Endothelial cell of umbilical vein (primary cell): ENCODE measurements around the gene IZUMO4. TPM values are rescaled to one million over a fixed set of nuclear protein-coding genes. Genes with fewer than 3 reads are reported as not detected.
A peak's percentile ranks its signal among the peaks of the same experiment; 100 is the strongest.

Experiments
- BruUV-seq: library from RNA; stranded (reverse); fragments of 400-500 nt; replicated peaks from 2 replicates; lab custom pipeline; 2021; lab: Mats Ljungman, UMichigan
- CTCF ChIA-PET: fragments of 300-600, 350-600 bp; sonication (Branson Sonifier 250); formaldehyde crosslinking; loops from one replicate; lab custom pipeline; 2021; ENCODE audit warnings: antibody characterized with exemption, inconsistent platforms; lab: Charles Lee
- POLR2A ChIA-PET: fragments of 300-600, 350-600 bp; sonication (Branson Sonifier 250); formaldehyde crosslinking; loops from one replicate; lab custom pipeline; 2021; ENCODE audit warnings: antibody characterized with exemption, inconsistent platforms; lab: Charles Lee
- DNase-seq: peaks from one replicate; pipeline ENCODE4 v3.0.0-alpha.2; 2011; ENCODE audit warnings: low read depth, low spot score
- FAIRE-seq: peaks from 2 replicates; lab custom pipeline; 2011; peaks lifted over from hg19 to GRCh38; lab: Jason Lieb, UNC
- H2AFZ ChIP-seq: 2 replicates; pipeline ENCODE4 v1.6.0; 2012; ENCODE audit warnings: low read depth, low read length, control low read depth, inconsistent platforms
- H3K27ac ChIP-seq: 2 replicates; pipeline ENCODE4 v1.5.1; 2011; ENCODE audit warnings: low read depth, mild to moderate bottlenecking, control low read depth, low read length, moderate library complexity; ENCODE audit not compliant: insufficient read depth
- H3K27me3 ChIP-seq, 2 experiments: 2 replicates each; pipeline versions ENCODE4 v1.6.0 to v1.6.1; 2011; ENCODE audit warnings: low read length in 2 of 2, mixed read lengths in 1 of 2; ENCODE audit not compliant: control insufficient read depth in 2 of 2, insufficient read depth in 2 of 2
- H3K36me3 ChIP-seq, 2 experiments: 2 replicates in 1 of 2; 3 replicates in 1 of 2; pipeline ENCODE4 v1.5.1; 2011; ENCODE audit warnings: low read length in 2 of 2, mild to moderate bottlenecking in 1 of 2, moderate library complexity in 1 of 2; ENCODE audit not compliant: control insufficient read depth in 2 of 2, insufficient read depth in 2 of 2; ENCODE audit errors: extremely low read depth in 1 of 2
- H3K4me1 ChIP-seq: 3 replicates; pipeline ENCODE4 v1.5.1; 2011; ENCODE audit warnings: mild to moderate bottlenecking, low read length; ENCODE audit not compliant: control insufficient read depth, insufficient read depth; ENCODE audit errors: extremely low read depth
- H3K4me2 ChIP-seq: 2 replicates; pipeline ENCODE4 v1.6.1; 2011; ENCODE audit warnings: low read length, control low read depth, mixed read lengths; ENCODE audit not compliant: insufficient read depth
- H3K4me3 ChIP-seq, 3 experiments: fragments of 200-600 bp in 1 of 3; sonication (generic), shearing (Covaris generic) in 1 of 3; replicated peaks in 1 of 3; 2 replicates each; pipeline ENCODE4 v1.5.1; 2011 to 2016; ENCODE audit warnings: control low read depth in 3 of 3, low read length in 3 of 3, mild to moderate bottlenecking in 2 of 3, inconsistent platforms in 1 of 3, low read depth in 1 of 3, moderate library complexity in 1 of 3; ENCODE audit not compliant: insufficient read depth in 1 of 3
- H3K79me2 ChIP-seq: 2 replicates; pipeline ENCODE4 v1.6.0; 2012; ENCODE audit warnings: low read length, inconsistent platforms; ENCODE audit not compliant: control insufficient read depth, insufficient read depth
- H3K9ac ChIP-seq: replicated peaks from 2 replicates; pipeline ENCODE3; 2011; ENCODE audit warnings: low read length, control low read depth; ENCODE audit not compliant: insufficient read depth; ENCODE audit errors: extremely low read depth
- H3K9me1 ChIP-seq: replicated peaks from 3 replicates; pipeline ENCODE4 v1.6.0; 2011; ENCODE audit warnings: mild to moderate bottlenecking, low read length; ENCODE audit not compliant: control insufficient read depth, insufficient read depth; ENCODE audit errors: extremely low read depth
- H3K9me3 ChIP-seq: replicated peaks from 2 replicates; pipeline ENCODE4 v1.5.1; 2012; ENCODE audit warnings: low read length, inconsistent platforms; ENCODE audit not compliant: control insufficient read depth, insufficient read depth
- H4K20me1 ChIP-seq: replicated peaks from 2 replicates; pipeline ENCODE3; 2011; ENCODE audit warnings: mild to moderate bottlenecking, low read length; ENCODE audit not compliant: control insufficient read depth, insufficient read depth; ENCODE audit errors: extremely low read depth
- EZH2 ChIP-seq: IDR thresholded peaks from 2 replicates; pipeline ENCODE4 v1.6.1; 2012; ENCODE audit warnings: borderline replicate concordance, low read depth, mild to moderate bottlenecking, moderate library complexity, low read length, inconsistent platforms; ENCODE audit not compliant: severe bottlenecking
- FOS ChIP-seq: IDR thresholded peaks from 2 replicates; pipeline ENCODE4 v1.6.1; 2011; ENCODE audit warnings: mild to moderate bottlenecking, low read length, moderate library complexity, borderline replicate concordance; ENCODE audit not compliant: insufficient read depth
- POLR2A ChIP-seq: IDR thresholded peaks from 2 replicates; pipeline ENCODE4 v1.6.1; 2012; ENCODE audit warnings: low read depth, mild to moderate bottlenecking, control low read depth, low read length
- POLR2AphosphoS5 ChIP-seq: IDR thresholded peaks from 2 replicates; pipeline ENCODE4 v1.6.1; 2012; ENCODE audit warnings: low read depth, mild to moderate bottlenecking, control low read depth, low read length, moderate library complexity; ENCODE audit not compliant: insufficient read depth
- dilution Hi-C: fragments of 300-500 bp; cut with MboI; formaldehyde crosslinking; loops from one replicate; pipeline ENCODE4 v1.15.0; 2019; ENCODE audit warnings: low sequenced_read_pairs; ENCODE audit not compliant: extremely low pct_ligation_motif_present
- intact Hi-C: fragments of 100-400 bp; cut with micrococcal nuclease; formaldehyde crosslinking; loops from one replicate; pipeline ENCODE4 v1.10.0; 2022
- polyA plus RNA-seq, 4 experiments: library from polyadenylated mRNA; depleted of rRNA in 3 of 4; stranded (reverse) in 3 of 4; unstranded in 1 of 4; fragments of >200 nt; gene quantifications; 2 replicates each; pipeline versions ENCODE4 v1.2.1 to v1.2.3, GENCODE V29; 2011 to 2012; ENCODE audit warnings: missing spikeins in 1 of 4
- total RNA-seq: library from RNA; stranded (reverse); gene quantifications from 2 replicates; pipeline ENCODE4 v1.2.3, GENCODE V29; 2021
- TF ChIP-seq, protein P1 (sequence below), 2 donors: IDR thresholded peaks; 1 replicate in 1 of 2; 2 replicates in 1 of 2; pipeline ENCODE4 v1.5.1; 2011; ENCODE audit warnings: low read length in 2 of 2, mild to moderate bottlenecking in 2 of 2, moderate library complexity in 2 of 2, control low read depth in 1 of 2, inconsistent platforms in 1 of 2, low read depth in 1 of 2; ENCODE audit not compliant: insufficient read depth in 1 of 2; ENCODE audit errors: extremely low read depth in 1 of 2

Gene IZUMO4
- total and polyA plus RNA-seq, 2 donors (not counting 3 experiments of a cell fraction or from before 2014, with no cell fraction given) = 1.1 to 2.0 TPM

DNA sequence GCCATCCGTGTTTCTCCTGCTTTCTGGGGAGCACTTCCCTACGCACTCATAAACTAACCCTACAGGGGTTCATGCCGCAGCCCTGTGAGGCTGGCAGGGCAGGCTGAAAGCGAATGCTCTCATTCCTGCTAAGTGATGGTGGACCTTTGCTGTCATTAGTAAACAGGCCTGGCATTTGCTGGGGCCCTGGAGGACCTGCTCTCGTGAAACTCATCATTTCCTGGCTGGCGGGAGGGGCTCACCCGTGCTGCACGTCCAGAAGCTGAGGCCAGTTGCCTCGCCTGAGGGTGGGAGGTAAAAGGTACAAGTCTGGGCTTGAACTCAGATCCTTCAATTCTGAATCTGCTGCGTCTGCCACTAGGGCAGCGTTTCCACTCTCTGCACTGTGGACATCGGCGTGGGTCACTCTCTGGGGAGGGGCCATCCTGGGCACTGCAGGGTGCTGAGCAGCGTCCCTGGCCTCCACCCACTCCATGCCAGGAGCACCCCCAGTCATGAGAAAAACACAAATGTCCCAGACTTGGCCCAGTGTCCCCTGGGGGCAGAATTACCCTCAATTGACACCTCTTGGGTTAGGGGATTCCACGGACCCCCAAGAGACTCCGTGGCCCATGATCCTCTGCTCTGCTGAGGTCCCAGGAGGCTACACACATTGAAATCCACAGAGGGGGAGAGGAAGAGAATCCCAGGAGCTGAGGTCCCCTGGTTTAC is 7.6 kb upstream of the IZUMO4 start:
- ChIA-PET CTCF (interaction anchor here (1.1 to 1.5 kb wide), 2 partner anchors 20 to 71 kb away, joined by 3 to 4 read pairs; no protein-coding TSS in a partner anchor), POLR2A (no interaction called here)
- peak overlapping the region; percentile 53 for H3K27ac ChIP-seq
- H3K36me3 ChIP-seq = no peaks in the 10 kb centered on the region
- FAIRE-seq = peak; percentile 59
- no peak overlapping the region for H3K9ac ChIP-seq
- H3K9me3 ChIP-seq = no peaks in the 10 kb centered on the region
- no peak overlapping the region for H2AFZ ChIP-seq
- peak; percentile 31 for DNase-seq
- TSS peak; percentile 67 for BruUV-seq
- dilution Hi-C loops (no loop called here), intact Hi-C loops (no loop called here)
- TF ChIP-seq POLR2AphosphoS5 (no peak), FOS (no peak), POLR2A (no peak), EZH2 (no peak)
- TF ChIP-seq, protein P1, sequence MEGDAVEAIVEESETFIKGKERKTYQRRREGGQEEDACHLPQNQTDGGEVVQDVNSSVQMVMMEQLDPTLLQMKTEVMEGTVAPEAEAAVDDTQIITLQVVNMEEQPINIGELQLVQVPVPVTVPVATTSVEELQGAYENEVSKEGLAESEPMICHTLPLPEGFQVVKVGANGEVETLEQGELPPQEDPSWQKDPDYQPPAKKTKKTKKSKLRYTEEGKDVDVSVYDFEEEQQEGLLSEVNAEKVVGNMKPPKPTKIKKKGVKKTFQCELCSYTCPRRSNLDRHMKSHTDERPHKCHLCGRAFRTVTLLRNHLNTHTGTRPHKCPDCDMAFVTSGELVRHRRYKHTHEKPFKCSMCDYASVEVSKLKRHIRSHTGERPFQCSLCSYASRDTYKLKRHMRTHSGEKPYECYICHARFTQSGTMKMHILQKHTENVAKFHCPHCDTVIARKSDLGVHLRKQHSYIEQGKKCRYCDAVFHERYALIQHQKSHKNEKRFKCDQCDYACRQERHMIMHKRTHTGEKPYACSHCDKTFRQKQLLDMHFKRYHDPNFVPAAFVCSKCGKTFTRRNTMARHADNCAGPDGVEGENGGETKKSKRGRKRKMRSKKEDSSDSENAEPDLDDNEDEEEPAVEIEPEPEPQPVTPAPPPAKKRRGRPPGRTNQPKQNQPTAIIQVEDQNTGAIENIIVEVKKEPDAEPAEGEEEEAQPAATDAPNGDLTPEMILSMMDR (IDR thresholded peaks at IDR 0.05; ENCODE audit: extremely low read depth in 1 of 2, insufficient read depth in 1 of 2, low read depth in 1 of 2, low read length in 2 of 2) = no peak
- H3K4me2 ChIP-seq = no peak overlapping the region
- H4K20me1 ChIP-seq = no peaks in the 10 kb centered on the region
- H3K27me3 ChIP-seq = no peaks in the 10 kb centered on the region
- peaks cover 36% of the 10 kb centered on the region for H3K4me1 ChIP-seq
- peaks cover 40% of the 10 kb centered on the region for H3K79me2 ChIP-seq
- H3K4me3 ChIP-seq = no peak overlapping the region
- H3K9me1 ChIP-seq = no peaks in the 10 kb centered on the region
